Sigmoid colon (tissue), 4 donors: ENCODE data around the gene ZNF326.

Experiments
- CTCF ChIP-seq, 4 experiments: fragments of 450-650 bp in 3 of 4; fragments of 200-600 bp in 1 of 4; IDR thresholded peaks; one replicate each; pipeline ENCODE4 v1.5.1; 2016 to 2019; ENCODE audit warnings: antibody characterized with exemption in 4 of 4, mild to moderate bottlenecking in 3 of 4, moderate library complexity in 2 of 4
- EP300 ChIP-seq, 4 donors: sonication (generic); formaldehyde crosslinking; IDR thresholded peaks; one replicate each; pipeline ENCODE4 v1.6.1; 2017; ENCODE audit warnings: antibody characterized with exemption in 4 of 4
- POLR2A ChIP-seq, 2 donors: fragments of 450-650 bp; IDR thresholded peaks; one replicate each; pipeline ENCODE4 v1.6.1; 2016; ENCODE audit warnings: antibody characterized with exemption in 2 of 2, mild to moderate bottlenecking in 2 of 2, moderate library complexity in 2 of 2
- POLR2AphosphoS5 ChIP-seq, 4 donors: sonication (generic); formaldehyde crosslinking; IDR thresholded peaks; one replicate each; pipeline ENCODE4 v1.6.1; 2017; ENCODE audit warnings: antibody characterized with exemption in 4 of 4

DNA sequence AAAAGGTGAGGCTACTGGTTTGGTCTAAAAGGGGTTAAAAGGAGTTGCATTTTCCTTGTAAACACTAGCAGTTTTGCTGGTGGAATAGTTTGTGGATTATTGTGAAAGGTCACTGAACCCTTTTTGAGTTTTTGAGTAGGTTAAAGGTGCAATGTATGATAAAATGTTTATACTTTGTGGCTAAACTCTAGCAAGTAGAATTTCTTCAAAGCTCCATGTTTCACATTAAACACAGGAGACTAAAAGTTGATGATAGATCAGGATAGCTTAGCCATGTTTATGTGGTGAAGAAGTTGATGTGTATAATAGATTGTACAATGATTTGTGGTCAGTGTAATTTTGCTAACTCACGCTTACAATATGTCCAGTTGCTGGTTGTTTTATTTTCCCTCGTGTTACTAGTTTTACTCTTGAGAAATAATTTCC, 13.1 kb downstream of the ZNF326 start:
- no peak for TF ChIP-seq CTCF (IDR thresholded peaks at IDR 0.05)
- TF ChIP-seq EP300 (IDR thresholded peaks at IDR 0.05), result no peak
- no peak for TF ChIP-seq POLR2AphosphoS5 (IDR thresholded peaks at IDR 0.05)
- TF ChIP-seq POLR2A (IDR thresholded peaks at IDR 0.05), result no peak
